ENCODE measurements around the gene MAPK8.

The MAPK8 gene

GRCh38 chr10:48455055-48455391 is 148.5 kb downstream of the MAPK8 start:
- H3K4me3 ChIP-seq (ENCODE audit: low read length), result no peak overlapping the region
- no peak for DNase-seq (ENCODE audit: low read depth)
- no peak for TF ChIP-seq CTCF (conservative IDR thresholded peaks at IDR 0.05; ENCODE audit: low read depth, low read length)

- H3K4me3 ChIP-seq (ENCODE audit: low read length), result no peak overlapping the region
- DNase-seq (ENCODE audit: low read depth), result no peak
- TF ChIP-seq CTCF (conservative IDR thresholded peaks at IDR 0.05; ENCODE audit: low read depth, low read length), result no peak
Observed at GRCh38 chr10:48455392-48456151, 149.1 kb downstream of the MAPK8 start.

GRCh38 chr10:48456361-48456804 is 149.9 kb downstream of the MAPK8 start:
- no peak overlapping the region for H3K4me3 ChIP-seq (ENCODE audit: low read length)
- no peak for TF ChIP-seq CTCF (conservative IDR thresholded peaks at IDR 0.05; ENCODE audit: low read depth, low read length)
- no peak for DNase-seq (ENCODE audit: low read depth)

DNA sequence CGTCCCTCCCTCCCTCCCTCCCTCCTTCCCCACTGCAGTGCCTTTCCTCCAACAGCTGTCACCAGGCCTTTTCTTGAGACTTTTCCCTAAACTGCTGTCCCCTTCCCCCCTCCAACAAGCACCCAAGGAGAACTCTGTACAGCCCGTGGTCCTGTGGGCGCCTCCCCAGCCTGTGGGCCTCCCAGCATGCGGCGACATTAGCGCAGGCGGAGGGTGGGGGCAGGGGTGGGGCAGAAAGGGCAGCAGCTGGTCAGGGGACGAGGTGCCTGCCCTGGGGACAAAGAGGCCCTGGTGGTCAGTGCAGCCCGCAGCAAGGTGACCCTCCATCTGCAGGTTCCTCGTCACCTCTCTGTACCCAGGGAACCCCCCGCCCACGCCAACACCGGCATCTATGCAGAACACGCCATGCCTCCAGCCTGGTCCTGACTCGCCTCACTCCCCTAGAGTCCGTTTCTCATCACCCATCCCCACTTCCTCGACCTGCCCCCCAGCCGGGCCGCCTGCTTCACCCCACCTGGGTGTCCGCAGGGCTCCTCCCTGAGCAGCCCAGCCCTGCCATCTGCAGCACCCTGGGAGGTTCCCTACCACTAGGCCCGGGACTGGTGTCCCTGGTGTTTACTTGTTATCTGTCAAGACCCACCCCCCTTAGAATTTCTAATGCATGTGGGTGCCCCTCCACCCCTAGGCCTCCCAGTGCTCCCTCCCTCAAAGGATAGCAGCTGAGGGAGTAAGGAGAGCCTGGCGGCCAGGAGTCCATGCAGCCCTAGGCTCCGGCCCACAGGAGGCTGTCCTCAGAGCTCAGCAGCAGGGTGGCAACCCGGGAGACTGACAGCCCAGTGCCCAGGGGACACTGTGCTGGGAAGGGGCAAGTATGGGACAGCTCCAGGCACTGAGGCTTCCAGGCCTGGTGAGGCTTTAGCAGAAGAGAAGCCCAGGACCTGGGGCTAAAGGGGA is 150.6 kb downstream of the MAPK8 start:
- no peak overlapping the region for H3K4me3 ChIP-seq (ENCODE audit: low read length)
- TF ChIP-seq CTCF (conservative IDR thresholded peaks at IDR 0.05; ENCODE audit: low read depth, low read length), result no peak
- DNase-seq (ENCODE audit: low read depth), result no peak

- TF ChIP-seq CTCF (conservative IDR thresholded peaks at IDR 0.05; ENCODE audit: low read depth, low read length), result no peak
- DNase-seq (ENCODE audit: low read depth), result no peak
- H3K4me3 ChIP-seq (ENCODE audit: low read length), result no peak overlapping the region
Observed at GRCh38 chr10:48457949-48458661, 151.6 kb downstream of the MAPK8 start.

- no peak overlapping the region for H3K4me3 ChIP-seq (ENCODE audit: low read length)
- no peak for DNase-seq (ENCODE audit: low read depth)
- no peak for TF ChIP-seq CTCF (conservative IDR thresholded peaks at IDR 0.05; ENCODE audit: low read depth, low read length)
Observed at GRCh38 chr10:48458662-48459048, 152.2 kb downstream of the MAPK8 start.
